ENCODE data around the gene NMNAT2. TPM values are rescaled to one million over a fixed set of nuclear protein-coding genes. Genes with fewer than 3 reads are reported as not detected.

Gene NMNAT2
- total and polyA plus RNA-seq, 2 experiments from 2014 or later: 3.6 to 10.0 TPM

GRCh38 chr1:183375381-183375780, 42.8 kb downstream of the NMNAT2 start:
- H3K36me3 Mint-ChIP-seq (ENCODE audit: low read depth): no peaks in the 10 kb centered on the region
- H3K79me2 ChIP-seq (replicated peaks; ENCODE audit: insufficient read depth): no peaks in the 10 kb centered on the region
- H3K4me1 ChIP-seq (ENCODE audit: insufficient read depth): peaks cover 6% of the 10 kb centered on the region; the same call in 1 of the 2 replicates
- no peaks in the 10 kb centered on the region for H3K27me3 ChIP-seq (ENCODE audit: insufficient read depth)
- no peak overlapping the region for H3K27ac ChIP-seq (ENCODE audit: low read depth)
- no peak for ATAC-seq
- H3K27me3 Mint-ChIP-seq (ENCODE audit: insufficient read depth, low read depth, poor library complexity): peaks cover 2% of the 10 kb centered on the region
- no peak for TF ChIP-seq EZH2 (IDR thresholded peaks at IDR 0.05; ENCODE audit: low read depth, unreplicated experiment)
- no peak for TF ChIP-seq REST (IDR thresholded peaks at IDR 0.05; ENCODE audit: unreplicated experiment)
- TF ChIP-seq ZNF462 (CRISPR knock-in tag; IDR thresholded peaks at IDR 0.05): no peak
- no peak for TF ChIP-seq EZH2phosphoT487 (IDR thresholded peaks at IDR 0.05; ENCODE audit: unreplicated experiment)
- TF ChIP-seq POLR2AphosphoS5 (IDR thresholded peaks at IDR 0.05; ENCODE audit: low read depth): no peak
- TF ChIP-seq JUNB (IDR thresholded peaks at IDR 0.05; ENCODE audit: unreplicated experiment): no peak
- peaks cover 22% of the 10 kb centered on the region for H3K4me1 Mint-ChIP-seq
- no peaks in the 10 kb centered on the region for H3F3A ChIP-seq (replicated peaks; ENCODE audit: low read depth)
- H3K9me2 ChIP-seq (ENCODE audit: insufficient read depth): peaks cover 22% of the 10 kb centered on the region; the same call in 1 of the 2 replicates
- no peak overlapping the region for H2AFZ ChIP-seq
- H3K9me3 Mint-ChIP-seq: no peaks in the 10 kb centered on the region
- DNase-seq (ENCODE audit: low spot score): no peak
- no peaks in the 10 kb centered on the region for H4K20me1 ChIP-seq (replicated peaks; ENCODE audit: insufficient read depth)
- no peak overlapping the region for H3K4me2 ChIP-seq
- no peak overlapping the region for H3K4me3 ChIP-seq
- H3K36me3 ChIP-seq (ENCODE audit: insufficient read depth): no peaks in the 10 kb centered on the region
- H3K4me3 Mint-ChIP-seq: no peak overlapping the region
- no peak overlapping the region for H3K27ac Mint-ChIP-seq
